H1 (cell line): Measurements from ENCODE around the gene TIGD6. TPM values are rescaled to one million over a fixed set of nuclear protein-coding genes. Genes with fewer than 3 reads are reported as not detected.

Source experiments
- CTCF ChIA-PET: fragments of 300-600 bp; sonication (Branson Sonifier 250); formaldehyde crosslinking; loops from one replicate; lab custom pipeline; 2021; ENCODE audit not compliant: partially characterized antibody; lab: Charles Lee
- POLR2A ChIA-PET: fragments of 300-600 bp; sonication (Branson Sonifier 250); formaldehyde crosslinking; loops from one replicate; lab custom pipeline; 2021; ENCODE audit warnings: inconsistent platforms; ENCODE audit not compliant: partially characterized antibody; lab: Charles Lee
- DNase-seq, 2 experiments: peaks; one replicate each; pipeline versions ENCODE4 v3.0.0 to v3.0.0-alpha.2; 2010 to 2022; ENCODE audit warnings: low spot score in 2 of 2, low read depth in 1 of 2, mixed read lengths in 1 of 2
- FAIRE-seq: peaks from 2 replicates; lab custom pipeline; 2011; peaks lifted over from hg19 to GRCh38; lab: Jason Lieb, UNC
- H2AFZ ChIP-seq: 2 replicates; pipeline ENCODE4 v1.8.1; 2012; ENCODE audit warnings: low read length, inconsistent platforms
- H2AK5ac ChIP-seq: 2 replicates; pipeline ENCODE4 v1.6.1; 2013; ENCODE audit warnings: low read depth, low read length
- H2BK120ac ChIP-seq: replicated peaks from 2 replicates; pipeline ENCODE3; 2013; ENCODE audit warnings: low read depth, low read length, inconsistent platforms
- H2BK12ac ChIP-seq: 2 replicates; pipeline ENCODE4 v1.6.1; 2013; ENCODE audit warnings: low read depth, low read length
- H2BK15ac ChIP-seq: 2 replicates; pipeline ENCODE4 v1.6.1; 2013; ENCODE audit warnings: low read length
- H2BK20ac ChIP-seq: 2 replicates; pipeline ENCODE4 v1.6.1; 2013; ENCODE audit warnings: low read length
- H2BK5ac ChIP-seq: 2 replicates; pipeline ENCODE4 v1.6.1; 2013; ENCODE audit warnings: low read depth, low read length
- H3K14ac ChIP-seq: 2 replicates; pipeline ENCODE4 v1.6.1; 2013; ENCODE audit warnings: inconsistent platforms; ENCODE audit not compliant: insufficient read length
- H3K18ac ChIP-seq: 2 replicates; pipeline ENCODE4 v1.6.1; 2013; ENCODE audit warnings: low read length; ENCODE audit errors: extremely low read depth
- H3K23ac ChIP-seq: 2 replicates; pipeline ENCODE4 v1.6.1; 2013; ENCODE audit warnings: inconsistent platforms; ENCODE audit not compliant: insufficient read length
- H3K23me2 ChIP-seq: 2 replicates; pipeline ENCODE4 v1.6.1; 2013; ENCODE audit warnings: low read depth, low read length
- H3K27ac ChIP-seq: 2 replicates; pipeline ENCODE4 v1.6.1; 2011; ENCODE audit warnings: low read depth, low read length, inconsistent platforms
- H3K27me3 ChIP-seq, 4 experiments: replicated peaks in 1 of 4; 1 replicate in 1 of 4; 2 replicates in 3 of 4; pipeline versions ENCODE4 v1.6.1 to v1.8.1; 2011 to 2013; ENCODE audit warnings: low read length in 3 of 4, mild to moderate bottlenecking in 3 of 4, inconsistent platforms in 2 of 4, mixed read lengths in 2 of 4, moderate library complexity in 1 of 4; ENCODE audit not compliant: control insufficient read depth in 3 of 4, insufficient read depth in 3 of 4; ENCODE audit errors: extremely low read depth in 1 of 4
- H3K36me3 ChIP-seq, 4 experiments: 2 replicates each; pipeline versions ENCODE4 v1.6.1 to v1.8.1; 2011 to 2013; ENCODE audit warnings: mild to moderate bottlenecking in 4 of 4, low read length in 3 of 4, moderate library complexity in 2 of 4, control low read depth in 1 of 4, inconsistent platforms in 1 of 4; ENCODE audit not compliant: insufficient read depth in 4 of 4, control insufficient read depth in 2 of 4
- H3K4ac ChIP-seq: replicated peaks from 2 replicates; pipeline ENCODE3; 2013; ENCODE audit warnings: low read length, low read depth, mixed read lengths, inconsistent platforms; ENCODE audit not compliant: insufficient read length
- H3K4me1 ChIP-seq, 4 experiments: replicated peaks in 1 of 4; 1 replicate in 1 of 4; 2 replicates in 3 of 4; pipeline versions ENCODE4 v1.6.1 to v1.8.1; 2011 to 2013; ENCODE audit warnings: low read length in 3 of 4, inconsistent platforms in 2 of 4, mixed read lengths in 1 of 4; ENCODE audit not compliant: insufficient read depth in 4 of 4, control insufficient read depth in 3 of 4
- H3K4me2 ChIP-seq, 2 experiments: 2 replicates each; pipeline versions ENCODE4 v1.6.1 to v1.8.1; 2011 to 2013; ENCODE audit warnings: low read depth in 2 of 2, low read length in 2 of 2, control low read depth in 1 of 2, inconsistent platforms in 1 of 2, mild to moderate bottlenecking in 1 of 2; ENCODE audit not compliant: insufficient read depth in 1 of 2
- H3K4me3 ChIP-seq, 4 experiments: fragments of 200-600, 300-600 bp in 1 of 4; sonication (generic), shearing (Covaris generic), sonication (Bioruptor Twin) in 1 of 4; 2 replicates each; pipeline versions ENCODE4 v1.5.1 to v1.8.1; 2011 to 2016; ENCODE audit warnings: low read length in 4 of 4, low read depth in 3 of 4, control low read depth in 2 of 4, inconsistent platforms in 2 of 4, mild to moderate bottlenecking in 2 of 4, mixed read lengths in 1 of 4, moderate library complexity in 1 of 4; ENCODE audit not compliant: insufficient read depth in 2 of 4; ENCODE audit errors: extremely low read depth in 1 of 4
- H3K56ac ChIP-seq: replicated peaks from 2 replicates; pipeline ENCODE3; 2013; ENCODE audit warnings: low read depth, mild to moderate bottlenecking, mixed read lengths, low read length, inconsistent platforms; ENCODE audit not compliant: insufficient read length
- H3K79me1 ChIP-seq: 2 replicates; pipeline ENCODE4 v1.6.1; 2013; ENCODE audit warnings: low read depth, low read length, control low read depth
- H3K79me2 ChIP-seq, 2 experiments: 2 replicates each; pipeline versions ENCODE4 v1.6.1 to v1.8.1; 2012 to 2013; ENCODE audit warnings: low read length in 2 of 2, mild to moderate bottlenecking in 2 of 2, inconsistent platforms in 1 of 2; ENCODE audit not compliant: insufficient read depth in 2 of 2, control insufficient read depth in 1 of 2
- H3K9ac ChIP-seq, 4 experiments: replicated peaks in 1 of 4; 1 replicate in 1 of 4; 2 replicates in 3 of 4; pipeline versions ENCODE4 v1.6.1 to v1.8.1; 2011 to 2013; ENCODE audit warnings: low read depth in 3 of 4, low read length in 3 of 4, control low read depth in 2 of 4, mild to moderate bottlenecking in 2 of 4, moderate library complexity in 2 of 4, inconsistent platforms in 1 of 4; ENCODE audit errors: extremely low read depth in 1 of 4
- H3K9me3 ChIP-seq, 2 experiments: 2 replicates each; pipeline versions ENCODE4 v1.6.1 to v1.8.1; 2012 to 2013; ENCODE audit warnings: mild to moderate bottlenecking in 2 of 2, moderate library complexity in 2 of 2, control low read depth in 1 of 2, inconsistent platforms in 1 of 2, low read depth in 1 of 2, low read length in 1 of 2, mixed read lengths in 1 of 2; ENCODE audit not compliant: insufficient read depth in 2 of 2
- H4K20me1 ChIP-seq, 2 experiments: replicated peaks in 1 of 2; 2 replicates each; pipeline versions ENCODE3 to v1.8.1; 2011 to 2013; ENCODE audit warnings: inconsistent platforms in 2 of 2, low read length in 2 of 2, mild to moderate bottlenecking in 1 of 2; ENCODE audit not compliant: insufficient read depth in 2 of 2, control insufficient read depth in 1 of 2
- H4K5ac ChIP-seq: 2 replicates; pipeline ENCODE4 v1.6.1; 2013; ENCODE audit warnings: low read length, low read depth, mixed read lengths, inconsistent platforms; ENCODE audit not compliant: insufficient read length
- H4K8ac ChIP-seq: 2 replicates; pipeline ENCODE4 v1.8.0; 2013; ENCODE audit warnings: mild to moderate bottlenecking, moderate library complexity, low read length, inconsistent platforms; ENCODE audit not compliant: insufficient read depth; ENCODE audit errors: extremely low read depth
- H4K91ac ChIP-seq: replicated peaks from 2 replicates; pipeline ENCODE3; 2013; ENCODE audit warnings: low read length, mixed read lengths, inconsistent platforms; ENCODE audit not compliant: insufficient read length
- ATF2 ChIP-seq: IDR thresholded peaks from 2 replicates; pipeline ENCODE4 v1.6.1; 2012; ENCODE audit warnings: low read length, inconsistent platforms
- SIN3A ChIP-seq, 2 experiments: IDR thresholded peaks in 1 of 2; conservative IDR thresholded peaks in 1 of 2; 2 replicates each; pipeline ENCODE4 v1.6.1; 2011 to 2012; ENCODE audit warnings: low read length in 2 of 2, improper control_type of control experiment in 1 of 2, low read depth in 1 of 2, mild to moderate bottlenecking in 1 of 2
- WGBS, 2 experiments: shearing (Covaris generic) in 1 of 2; methylation state at CpG; one replicate each; pipeline versions ENCODE4 v1.1.6 to v1.1.7; 2013 to 2015; ENCODE audit warnings: low lambda C conversion rate in 2 of 2, mixed read lengths in 2 of 2, inconsistent platforms in 1 of 2, low coverage in 1 of 2, missing lambda C conversion rate in 1 of 2; ENCODE audit not compliant: insufficient replicate concordance in 2 of 2, insufficient coverage in 1 of 2, insufficient read length in 1 of 2; ENCODE audit errors: extremely low coverage in 1 of 2, missing lambda C conversion rate in 1 of 2; 5-methylcytosine and 5-hydroxymethylcytosine counted together
- polyA plus RNA-seq, 7 experiments: library from polyadenylated mRNA; depleted of rRNA in 3 of 7; stranded (reverse) in 5 of 7; unstranded in 2 of 7; fragments of >200 nt in 5 of 7; fragments of 200-250 nt in 2 of 7; gene quantifications; 1 replicate in 5 of 7; 2 replicates in 1 of 7; 4 replicates in 1 of 7; pipeline versions ENCODE4 v1.2.1 to v1.2.3, GENCODE V29; 2011 to 2013; ENCODE audit warnings: missing spikeins in 2 of 7, mixed read lengths in 2 of 7
- total RNA-seq: library from RNA; stranded (reverse); fragmentation: NEBNext Ultra II Directional; extraction: Animal tissue kit (Norgen Biotek cat#: 25700); gene quantifications from 2 replicates; pipeline ENCODE4 v1.2.1, GENCODE V29; 2021

The TIGD6 gene
- total and polyA plus RNA-seq, 2 of the 8 experiments (the other 6 are each of a cell fraction or from before 2014, with no cell fraction given): 1.3 to 2.4 TPM

- Histone ChIP-seq H2BK120ac (no peak overlapping the region), H3K4ac (no peak overlapping the region), H3K4me3 (peak overlapping the region; percentile 54 to 92 (median 89); a peak in 5 of 8 replicates), H4K20me1 (peaks cover 3 to 15% of the 10 kb centered on the region in 2 experiments), H3K9me3 (no peaks in the 10 kb centered on the region), H3K18ac (no peak overlapping the region), H2AFZ (no peak overlapping the region), H3K79me1 (peaks cover 5% of the 10 kb centered on the region; the same call in 1 of the 2 replicates), H3K27me3 (no peaks in the 10 kb centered on the region), H3K36me3 (no peaks in the 10 kb centered on the region; a peak in 2 of 8 replicates), H3K9ac (peak overlapping the region in 2 of 4 experiments; percentile 74 to 91; a peak in 2 of 7 replicates), H2BK20ac (no peak overlapping the region), H4K91ac (no peak overlapping the region), H4K5ac (no peak overlapping the region), H3K4me2 (peak overlapping the region; percentile 92 to 94), H3K27ac (no peak overlapping the region), H2BK15ac (no peak overlapping the region), H2AK5ac (no peak overlapping the region), H2BK12ac (no peak overlapping the region), H3K56ac (no peak overlapping the region), H3K4me1 (peaks cover 0 to 4% (median 2%) of the 10 kb centered on the region in 4 experiments; a peak in 4 of 7 replicates), H3K14ac (no peak overlapping the region), H3K79me2 (peaks cover 5 to 33% of the 10 kb centered on the region in 2 experiments), H2BK5ac (no peak overlapping the region), H3K23me2 (peaks cover 14% of the 10 kb centered on the region), H3K23ac (no peak overlapping the region), H4K8ac (no peak overlapping the region)
- CTCF ChIA-PET: interaction anchor here (0.6 to 4.7 kb wide), 5 partner anchors 8 to 242 kb away, joined by 3 to 20 read pairs (median 5); no protein-coding TSS in a partner anchor
- DNase-seq (no peak), FAIRE-seq (no peak)
- WGBS, 2 experiments: 87% methylated on average over 3 of the region's 3 CpGs; no CpG with 5 or more reads in 1 of the 2 experiments
- TF ChIP-seq SIN3A (conservative IDR thresholded peaks at IDR 0.05 in 1 of 2, IDR thresholded peaks at IDR 0.05 in 1 of 2; ENCODE audit: low read depth in 1 of 2, low read length in 2 of 2) (no peak), ATF2 (no peak)
- POLR2A ChIA-PET: interaction anchor here (1.5 to 1.8 kb wide), 3 partner anchors 9 to 23 kb away, joined by 4 to 8 read pairs (median 5); no protein-coding TSS in a partner anchor
Measured at GRCh38 chr5:149999359-149999758, 1.1 kb downstream of the TIGD6 start.
